Stimulated activated CD4-positive, alpha-beta T cell treated with anti-CD3 and anti-CD28 coated beads, TNF-alpha, amount 100 ng/mL, for 1 hour (primary cell): ENCODE measurements around the gene MOB1B.

Experiments used
- DNase-seq, 3 donors: peaks; one replicate each; pipeline ENCODE4 v3.0.0-alpha.2; 2020; ENCODE audit warnings: low read depth in 3 of 3, low spot score in 1 of 3

MOB1B gene

DNA sequence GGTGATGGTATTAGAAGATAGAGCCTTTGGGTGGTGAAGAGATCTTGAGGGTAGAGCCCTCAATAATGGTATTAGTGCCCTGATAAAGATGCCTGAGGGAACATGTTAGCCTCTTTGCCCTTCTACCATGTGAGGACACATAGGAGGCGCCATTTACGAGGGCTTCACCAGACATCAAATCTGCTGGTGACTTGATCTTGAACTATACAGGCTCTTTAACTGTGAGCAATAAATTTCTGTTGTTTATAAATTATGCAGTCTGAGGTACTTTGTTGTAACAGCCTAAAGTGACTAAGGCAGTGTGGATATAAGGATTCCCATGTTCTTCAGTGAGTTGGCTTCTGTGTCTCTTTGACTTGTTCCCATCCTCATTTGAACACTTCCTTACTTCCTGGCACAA is 11.8 kb downstream of the MOB1B start:
- no peak for DNase-seq

DNA sequence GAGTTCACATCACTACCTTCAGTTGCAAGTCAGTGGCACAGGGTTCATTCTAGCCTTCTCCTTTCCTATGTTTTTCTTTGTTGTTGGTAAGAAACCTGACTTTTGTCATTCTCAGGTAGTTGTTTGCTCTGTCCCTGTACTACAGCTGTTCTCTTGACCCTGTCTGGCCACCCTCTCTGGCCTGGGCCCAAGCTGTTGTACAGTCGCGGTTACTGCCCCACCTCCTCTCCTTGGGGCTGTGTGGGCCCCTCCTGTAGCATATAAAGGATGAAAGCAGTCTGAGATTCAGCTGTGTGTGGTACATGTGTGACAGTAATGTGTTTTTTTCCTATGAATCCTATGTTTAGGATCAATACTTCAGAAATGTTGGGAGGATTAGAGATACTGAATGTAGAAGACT is 12.5 kb downstream of the MOB1B start:
- no peak for DNase-seq

DNA sequence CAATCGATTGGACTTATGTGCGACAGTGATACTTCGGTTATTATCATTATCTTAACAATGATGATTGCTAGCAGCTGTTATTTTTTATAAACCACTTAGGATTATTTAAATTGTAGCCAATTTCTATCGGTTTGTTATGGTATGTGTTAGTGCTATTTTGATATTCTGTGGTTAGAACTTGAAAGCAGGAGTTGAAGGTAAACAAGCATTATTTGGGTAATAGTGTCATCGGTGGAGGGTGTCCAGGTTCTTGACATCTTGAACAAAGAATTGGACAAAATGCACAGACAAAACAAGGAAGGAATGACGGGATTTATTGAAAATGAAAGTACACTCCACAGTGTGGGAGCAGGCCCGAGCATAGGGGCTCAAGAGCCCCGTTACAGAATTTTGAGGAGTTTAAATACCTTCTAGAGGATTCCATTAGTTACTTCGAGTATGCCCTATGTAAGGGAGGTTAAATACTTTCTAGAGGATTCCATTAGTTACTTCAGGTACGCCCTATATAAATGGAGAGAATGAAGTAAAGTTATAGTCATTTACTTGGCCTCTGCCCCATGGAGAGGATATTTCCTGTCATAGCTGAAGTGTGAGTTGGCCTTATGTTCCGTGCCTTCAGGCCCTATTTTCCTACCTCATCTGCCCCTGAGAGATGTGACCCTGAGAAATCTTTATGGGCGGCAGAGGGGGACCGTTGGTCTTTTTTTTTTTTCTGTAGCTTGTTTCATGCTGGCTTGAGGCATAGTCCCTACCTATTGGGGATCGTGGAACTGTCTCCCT is 13.1 kb downstream of the MOB1B start:
- DNase-seq: no peak

DNA sequence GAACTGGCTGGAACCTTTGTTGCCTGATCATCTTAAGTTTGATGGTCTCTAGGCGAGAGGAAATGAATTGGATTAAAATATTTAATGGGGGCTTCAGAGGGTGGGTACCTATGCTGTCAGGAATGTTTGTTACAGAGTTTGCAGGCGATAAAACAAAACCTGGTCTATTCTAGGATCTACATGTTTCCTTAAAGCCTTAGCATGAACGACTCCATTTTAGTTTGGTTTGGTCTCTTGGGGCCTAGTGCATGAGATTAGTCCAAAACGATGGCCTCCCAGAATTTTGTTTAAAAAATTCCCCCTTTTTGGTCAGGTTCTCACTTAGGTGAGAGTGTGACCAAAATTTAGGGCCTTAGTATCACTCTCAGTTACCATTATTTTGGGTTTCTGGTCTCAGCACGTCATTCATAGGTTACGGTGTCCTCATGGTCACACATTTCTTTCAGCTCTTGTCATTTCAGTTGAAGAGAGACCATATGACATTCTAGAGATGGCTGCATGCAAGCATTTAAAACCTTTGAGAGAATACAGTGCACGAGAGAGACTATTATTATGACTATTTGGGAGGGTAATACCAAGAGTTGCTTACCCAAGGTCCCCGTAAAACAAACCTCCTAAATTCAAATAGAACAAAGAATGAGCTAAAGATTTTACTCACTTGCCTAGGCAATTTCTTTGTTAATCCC is 13.8 kb downstream of the MOB1B start:
- DNase-seq: no peak

DNA sequence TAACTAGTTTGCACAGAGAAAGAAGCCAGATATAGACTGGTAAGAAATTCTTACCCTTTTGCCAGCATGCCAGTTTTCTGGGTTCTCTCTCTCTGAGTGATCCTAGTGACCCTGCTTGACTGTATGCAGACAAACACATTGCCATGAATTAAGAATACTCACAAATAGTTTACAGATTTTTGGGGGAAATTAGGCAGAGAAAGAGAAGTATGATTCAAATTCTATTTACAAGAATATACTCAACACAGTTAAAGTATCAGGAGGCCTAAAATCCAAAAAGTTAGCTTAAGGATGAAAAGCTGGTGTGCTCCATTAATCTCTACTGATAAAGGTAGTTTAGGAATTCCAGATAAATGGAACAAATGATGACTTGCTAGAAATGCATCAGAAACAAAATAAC is 18.4 kb downstream of the MOB1B start:
- no peak for DNase-seq

DNA sequence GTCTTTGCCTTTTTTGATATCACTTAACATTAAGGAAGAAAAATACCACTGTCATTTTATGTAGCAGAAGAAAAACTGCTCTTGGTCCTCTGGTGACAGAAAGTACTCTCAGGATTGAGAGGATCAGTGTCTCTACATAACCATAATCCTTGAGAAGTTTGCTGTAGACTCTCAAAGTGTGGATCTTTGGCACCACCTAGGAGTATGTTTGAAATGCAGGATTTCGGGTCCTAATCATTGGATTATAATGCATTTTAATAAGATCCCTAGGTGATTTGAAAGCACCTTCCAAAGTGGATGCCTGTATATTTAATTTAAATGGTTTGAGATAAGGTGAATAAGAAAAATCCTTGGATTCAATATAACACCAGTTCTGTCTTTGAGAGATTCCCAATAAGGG is 23.2 kb downstream of the MOB1B start:
- DNase-seq: no peak

DNA sequence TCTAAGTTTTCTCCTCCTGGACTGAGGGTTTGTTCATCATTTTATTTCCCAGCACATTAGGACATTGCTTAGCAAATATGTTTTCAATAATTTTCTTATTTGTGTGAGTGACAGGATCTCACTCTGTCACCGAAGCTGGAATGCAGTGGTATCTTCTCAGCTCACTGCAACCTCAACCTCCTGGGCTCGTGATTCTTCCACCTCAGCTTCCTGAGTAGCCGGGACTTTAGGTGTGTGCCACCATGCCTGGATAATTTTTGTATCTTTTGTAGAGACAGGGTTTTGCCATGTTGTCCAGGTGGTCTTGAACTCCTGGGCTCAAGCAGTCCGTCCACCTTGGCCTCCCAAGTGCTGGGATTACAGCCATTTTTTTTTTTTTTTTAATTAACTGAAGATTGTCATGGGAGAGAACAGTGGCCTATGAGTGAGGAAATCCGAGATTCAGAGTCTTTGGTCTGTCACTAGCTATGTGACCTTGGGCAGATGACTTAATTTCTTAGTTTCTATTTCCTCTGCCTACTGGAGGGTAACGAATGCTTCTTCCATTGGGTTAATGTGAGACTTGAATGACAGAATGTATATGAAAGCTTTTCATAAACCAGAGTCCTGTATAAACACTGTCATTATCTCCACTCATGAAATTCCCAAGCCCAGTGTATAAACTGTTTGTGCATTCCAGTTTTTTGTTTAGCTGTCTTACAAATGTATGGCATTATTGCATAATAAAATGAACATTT is 23.9 kb downstream of the MOB1B start:
- DNase-seq: no peak

DNA sequence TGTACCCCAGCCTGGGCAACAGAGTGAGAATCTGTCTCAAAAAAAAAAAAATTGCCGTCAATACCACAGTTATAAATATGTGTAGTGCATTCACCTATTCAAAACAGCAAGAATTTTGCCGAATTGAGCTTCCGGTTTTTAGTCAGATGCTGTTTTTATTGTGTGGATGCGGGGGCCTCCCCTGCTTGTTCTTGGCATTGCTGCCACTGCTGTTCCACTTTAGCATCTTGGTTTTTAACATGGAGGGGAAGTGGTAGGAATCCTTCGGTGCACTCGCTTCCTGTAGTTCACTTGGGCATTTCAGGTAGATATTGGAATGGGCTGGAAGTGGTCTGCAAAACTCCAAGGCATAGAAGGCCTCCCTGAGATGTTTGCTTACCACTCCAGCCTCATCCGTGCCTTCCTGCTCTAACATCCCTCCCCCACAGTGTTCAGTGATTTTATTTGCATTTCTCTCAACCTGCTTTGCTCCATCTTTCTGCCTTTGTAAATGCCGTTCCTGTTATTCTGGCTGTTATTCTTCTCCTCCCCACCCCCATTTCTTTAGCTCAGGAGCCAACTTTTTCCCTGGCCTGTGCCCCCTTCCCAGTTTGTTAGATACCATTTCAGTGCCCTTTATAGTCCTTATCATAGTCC is 25.5 kb downstream of the MOB1B start:
- no peak for DNase-seq

DNA sequence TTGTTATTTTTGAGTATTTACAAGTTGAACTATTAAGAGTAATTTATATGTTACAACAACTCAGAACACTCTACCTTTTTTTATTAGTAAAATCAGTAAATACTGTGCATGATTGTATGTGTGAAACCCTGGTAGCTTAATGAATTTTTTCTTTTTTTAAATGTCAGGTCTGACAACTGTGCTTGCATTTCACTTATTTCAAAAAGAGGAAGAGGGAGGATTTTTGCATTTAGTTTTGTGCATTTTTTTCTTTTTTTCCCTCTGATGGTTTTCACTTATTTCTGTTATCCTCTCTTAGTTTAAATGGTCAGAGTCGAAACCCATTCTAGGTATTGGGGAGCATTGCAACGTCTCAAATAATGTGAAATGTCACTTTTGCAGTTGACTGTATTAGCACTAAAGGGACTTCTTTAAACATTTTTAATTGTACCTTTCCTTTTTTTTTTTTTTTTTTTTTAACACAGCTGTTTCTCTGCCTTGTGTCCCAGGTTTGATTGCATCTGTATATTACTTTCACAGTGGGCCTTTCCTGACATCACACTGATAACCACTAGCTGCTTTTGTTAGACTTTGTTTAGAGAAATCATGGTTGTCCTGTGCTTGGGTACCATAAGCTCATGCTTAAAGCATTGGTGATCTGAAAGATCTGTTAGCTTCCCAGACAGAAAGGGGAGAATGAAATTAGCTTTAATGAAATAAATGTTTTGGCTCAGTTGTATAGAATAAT is 28.5 kb downstream of the MOB1B start:
- no peak for DNase-seq

DNA sequence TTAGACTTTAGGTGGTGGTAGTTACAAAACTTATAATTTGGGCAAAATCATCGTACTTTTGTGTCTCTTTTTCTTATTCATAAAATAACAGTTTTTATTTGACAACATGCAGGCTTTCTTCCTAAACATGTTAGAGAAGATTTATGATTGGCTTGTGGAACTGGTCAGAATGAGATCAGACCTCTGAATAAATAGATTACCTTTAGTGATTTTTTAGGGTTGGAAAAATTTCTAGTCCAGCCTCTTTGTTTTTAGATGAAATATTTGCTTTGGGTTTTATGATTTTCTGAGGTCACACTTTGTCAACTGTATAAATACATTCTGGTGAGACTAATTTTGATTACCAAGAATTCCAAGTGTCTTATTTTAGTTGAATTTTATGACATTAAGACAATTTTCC is 29.2 kb downstream of the MOB1B start:
- no peak for DNase-seq

DNA sequence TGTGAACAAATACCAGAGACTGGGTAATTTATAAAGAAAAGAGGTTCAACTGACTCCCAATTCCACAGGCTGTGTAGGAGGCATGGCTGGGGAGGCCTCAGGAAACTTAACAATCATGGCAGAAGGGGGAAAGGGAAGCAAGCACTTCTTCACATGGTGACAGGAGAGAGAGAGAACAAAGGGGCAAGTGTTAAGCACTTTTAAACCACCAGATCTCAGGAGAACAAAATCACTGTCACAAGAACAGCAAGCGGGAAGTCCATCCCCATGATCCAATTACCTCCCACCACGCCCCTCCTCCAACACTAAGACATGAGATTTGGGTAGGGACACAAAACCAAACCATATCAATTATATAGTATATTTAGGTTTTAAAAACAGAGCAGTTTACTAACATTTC is 30.8 kb downstream of the MOB1B start:
- DNase-seq: no peak

DNA sequence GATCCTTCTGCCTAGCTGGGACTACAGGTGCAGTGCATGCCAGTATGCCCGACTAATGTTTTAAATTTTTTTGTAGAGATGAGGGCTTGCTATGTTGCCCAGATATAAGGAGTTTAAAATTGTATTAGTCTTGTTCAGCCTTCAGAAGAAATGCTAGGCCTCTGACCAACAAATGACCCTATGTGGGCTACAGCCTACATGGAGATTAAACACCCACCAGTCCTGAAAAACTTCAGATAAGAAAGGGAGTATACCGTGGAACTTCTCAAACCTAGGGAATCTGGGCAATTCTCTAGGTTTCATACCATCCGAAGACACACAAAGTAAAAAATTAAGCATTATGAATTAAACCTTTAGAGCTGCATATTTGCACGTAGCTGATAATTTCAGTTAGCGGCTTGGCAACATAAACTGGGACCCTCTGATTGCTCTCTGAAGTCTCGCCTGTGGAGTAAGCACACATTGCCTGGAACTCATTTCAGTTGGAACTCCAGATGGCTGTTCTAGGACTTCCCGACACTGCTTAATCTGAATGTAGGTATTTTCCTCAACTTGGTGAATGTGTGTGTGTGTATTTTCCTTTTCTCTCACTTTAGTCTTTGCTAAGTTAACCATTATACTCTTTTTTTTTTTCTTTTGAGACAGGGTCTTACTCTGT is 33.0 kb downstream of the MOB1B start:
- no peak for DNase-seq

DNA sequence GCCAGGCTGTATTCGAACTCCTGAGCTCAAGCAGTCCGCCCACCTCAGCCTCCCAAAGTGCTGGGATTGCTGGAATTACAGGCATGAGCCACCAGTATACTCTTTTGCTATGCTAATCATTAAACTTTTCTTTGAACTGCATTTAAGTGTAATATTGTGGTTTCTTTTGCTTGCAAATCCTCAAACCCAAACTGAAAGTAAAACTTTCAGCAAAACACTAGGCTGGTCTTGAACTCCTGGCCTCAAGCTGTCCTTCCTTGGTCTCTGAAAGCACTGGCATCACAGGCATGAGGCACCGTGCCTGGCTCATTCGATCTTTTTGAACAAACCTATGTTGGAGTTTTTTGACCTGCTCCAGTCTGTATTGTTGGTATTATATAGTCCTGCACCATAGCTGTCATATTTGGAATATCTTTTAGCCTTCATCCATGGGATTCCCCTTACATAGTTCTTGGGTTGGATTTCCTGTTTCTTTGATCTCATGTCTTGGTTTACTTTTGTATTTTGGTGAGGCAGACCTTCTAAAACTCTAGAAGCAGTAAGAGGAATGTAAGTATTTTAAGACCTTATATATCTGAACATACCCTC is 34.1 kb downstream of the MOB1B start:
- DNase-seq: no peak

DNA sequence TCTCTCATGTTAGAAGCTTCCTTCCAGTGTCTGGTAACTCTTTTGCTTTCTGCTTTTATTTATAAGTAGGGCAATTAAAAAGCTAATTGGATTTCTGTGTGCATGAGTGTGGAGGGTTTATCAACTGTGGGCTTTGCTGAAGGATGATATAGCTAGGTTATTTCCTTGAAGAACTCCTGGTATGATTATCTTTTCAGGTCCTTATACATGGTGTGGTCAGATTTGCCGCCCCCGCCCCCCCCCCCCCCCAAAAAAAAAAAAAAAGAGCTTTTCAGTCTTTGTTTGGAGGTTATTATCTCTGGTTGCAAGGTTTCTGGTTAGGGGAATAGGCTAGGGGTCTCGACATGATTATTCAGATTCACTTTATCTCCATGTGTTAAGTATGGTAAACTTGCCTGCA is 35.9 kb downstream of the MOB1B start:
- no peak for DNase-seq

DNA sequence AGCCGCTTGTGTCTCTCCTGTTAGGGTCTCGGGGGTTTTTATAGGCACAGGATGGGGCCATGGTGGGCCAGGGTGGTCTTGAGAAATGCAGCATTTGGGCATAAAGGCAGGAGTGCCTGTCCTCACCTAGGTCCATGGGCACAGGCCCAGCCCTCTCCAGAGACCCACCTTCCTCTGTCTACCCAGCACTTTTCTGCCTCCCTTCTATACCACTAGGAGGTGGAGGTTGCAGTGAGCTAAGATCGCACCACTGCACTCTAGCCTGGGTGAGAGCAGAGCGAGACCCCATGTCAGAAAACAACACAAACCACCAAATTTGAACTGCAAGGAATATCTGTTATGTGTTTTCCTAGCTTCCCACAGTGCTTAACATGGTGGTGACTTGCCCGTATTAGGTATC is 38.0 kb downstream of the MOB1B start:
- DNase-seq: no peak

DNA sequence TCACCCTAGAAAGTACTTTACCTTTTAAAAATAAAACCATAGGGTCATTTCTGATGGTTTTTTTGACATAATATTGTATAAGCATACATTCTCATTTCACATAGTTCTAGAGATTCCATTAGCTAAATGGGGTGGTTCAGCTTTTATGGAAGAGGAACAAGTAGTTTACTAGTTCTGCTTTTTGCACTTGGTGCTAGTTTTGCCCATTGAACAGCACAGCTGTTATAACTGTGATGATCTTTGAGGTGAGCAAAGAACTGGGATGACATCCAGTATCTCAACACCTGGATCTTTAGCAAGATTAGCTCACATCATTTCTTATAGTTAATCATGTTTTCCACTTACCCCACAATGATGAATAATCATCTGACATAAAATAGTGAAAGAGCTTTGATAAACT is 40.9 kb downstream of the MOB1B start:
- DNase-seq: no peak

DNA sequence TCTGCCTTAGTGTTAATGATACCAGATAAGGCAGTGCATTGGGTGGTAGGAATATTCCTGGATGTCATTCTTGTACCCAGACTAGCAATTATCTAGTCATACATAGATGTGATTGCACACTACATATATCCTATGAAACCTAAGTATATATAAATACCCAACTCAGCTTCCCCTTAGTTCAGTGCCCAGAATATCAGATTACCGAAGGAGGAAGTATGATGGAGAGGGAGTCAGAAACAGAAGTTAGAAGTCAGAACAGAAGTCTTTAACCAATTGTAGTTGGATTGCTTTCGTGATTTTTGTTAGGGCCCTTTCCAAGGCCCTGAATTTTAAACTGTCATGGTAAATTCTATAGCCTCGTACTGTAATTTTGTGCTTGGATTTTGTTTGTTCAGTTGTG is 42.9 kb downstream of the MOB1B start:
- DNase-seq: no peak

DNA sequence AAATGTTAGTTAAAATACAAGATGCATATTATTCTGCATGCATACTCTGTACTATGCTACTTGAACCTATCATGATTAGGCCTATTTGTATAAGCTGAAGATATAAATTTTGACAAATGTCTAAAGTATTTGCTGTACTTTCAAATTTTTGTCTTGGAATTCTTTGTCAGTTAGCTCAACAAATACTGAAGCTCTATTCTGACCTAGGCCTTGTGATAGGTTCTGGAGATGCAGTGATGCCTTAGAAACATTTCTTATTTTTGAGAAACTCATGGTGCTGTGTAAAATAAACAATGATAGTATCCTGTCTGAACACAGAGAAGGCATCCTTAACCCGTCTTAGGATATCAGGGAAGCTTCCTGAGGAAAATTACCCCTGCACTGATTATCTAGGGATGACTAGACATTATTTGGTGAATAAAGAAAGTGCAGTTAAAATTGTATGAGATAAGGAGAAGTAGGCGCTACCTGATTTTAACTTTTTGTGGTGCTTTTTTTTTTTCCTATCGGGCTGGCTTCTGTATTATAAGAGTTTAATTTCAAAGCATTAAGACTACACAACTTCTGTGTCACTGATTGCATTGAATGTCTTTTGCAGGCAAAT is 43.4 kb downstream of the MOB1B start:
- no peak for DNase-seq

DNA sequence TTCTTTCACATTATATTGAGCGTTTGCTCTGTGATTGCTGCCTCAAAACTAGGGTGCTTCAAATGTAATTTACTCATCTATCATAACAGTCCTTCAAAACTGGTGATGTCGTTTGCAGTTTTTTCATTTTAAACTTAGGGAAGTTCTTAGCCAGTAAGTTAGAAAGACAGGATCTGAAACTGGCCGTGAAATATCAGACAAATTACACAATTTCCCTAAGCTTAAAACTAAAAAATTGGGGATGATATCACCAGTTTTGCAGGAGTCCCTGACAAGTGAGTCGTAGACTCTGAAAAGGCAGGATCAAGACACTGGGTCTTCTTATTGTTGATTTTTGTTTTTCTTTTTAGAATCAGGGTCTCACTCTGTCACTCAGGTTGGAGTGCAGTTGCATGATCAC is 44.8 kb downstream of the MOB1B start:
- no peak for DNase-seq
